ENCODE measurements around the gene STEAP1B. TPM values are rescaled to one million over a fixed set of nuclear protein-coding genes. Genes with fewer than 3 reads are reported as not detected.
"Not testable (repeated sequence)": the region's sequence is repeated elsewhere in the genome, so short reads cannot be mapped to it uniquely, and the experiment has no call there.

The STEAP1B gene
- total RNA-seq, 1 experiment from 2014 or later = 3.2 TPM

GRCh38 chr7:22507320-22507719 is 7.3 kb upstream of the STEAP1B start:
- not testable (repeated sequence) for H3K56ac ChIP-seq (ENCODE audit: insufficient read length, low read depth, low read length); H3K4me1 Mint-ChIP-seq; H2BK120ac ChIP-seq (ENCODE audit: low read depth, low read length, poor library complexity, severe bottlenecking); H3K79me1 ChIP-seq (ENCODE audit: insufficient read depth, low read depth, low read length, poor library complexity, severe bottlenecking); H3K4ac ChIP-seq (ENCODE audit: low read depth, low read length); H4K8ac ChIP-seq (replicated peaks; ENCODE audit: insufficient read length, low read depth, low read length); H4K20me1 ChIP-seq (ENCODE audit: control insufficient read depth, insufficient read depth, insufficient read length); H3K4me2 ChIP-seq (ENCODE audit: insufficient read depth, insufficient read length, low read length); H3K23me2 ChIP-seq (ENCODE audit: insufficient read length, low read depth, low read length, poor library complexity, severe bottlenecking); H3K9me3 ChIP-seq (ENCODE audit: control insufficient read depth, low read depth, low read length); H4K5ac ChIP-seq (ENCODE audit: insufficient read length, low read depth, low read length); H2AFZ ChIP-seq (ENCODE audit: low read length); H3K9ac ChIP-seq (ENCODE audit: extremely low read depth, insufficient read length, low read length); H3K18ac ChIP-seq (ENCODE audit: insufficient read length, low read depth, low read length); H3K9me3 Mint-ChIP-seq; H3K4me3 Mint-ChIP-seq; H2BK5ac ChIP-seq (ENCODE audit: insufficient read length, low read length); H3K79me2 ChIP-seq (ENCODE audit: insufficient read depth, low read length); H2BK20ac ChIP-seq (ENCODE audit: low read depth, low read length, poor library complexity, severe bottlenecking); H2BK15ac ChIP-seq (ENCODE audit: low read depth, low read length); H3K27me3 Mint-ChIP-seq (ENCODE audit: low read depth); H3K36me3 Mint-ChIP-seq (ENCODE audit: insufficient read depth in 1 of 3, low read depth in 3 of 3); DNase-seq; H4K91ac ChIP-seq (ENCODE audit: insufficient read length, low read depth, low read length); H3K14ac ChIP-seq (ENCODE audit: insufficient read depth, low read length); H3K4me1 ChIP-seq (ENCODE audit: insufficient read depth, low read length); H3T11ph ChIP-seq (ENCODE audit: low read length); H3K27ac ChIP-seq (ENCODE audit: insufficient read length, low read depth, low read length); H3K27me3 ChIP-seq (ENCODE audit: insufficient read depth, low read length); H3K27ac Mint-ChIP-seq; H3K23ac ChIP-seq (ENCODE audit: insufficient read length, low read depth, low read length); H2BK12ac ChIP-seq (ENCODE audit: insufficient read length, low read depth, low read length); H2AK5ac ChIP-seq (ENCODE audit: insufficient read length, low read length)
- WGBS (ENCODE audit: extremely low coverage, insufficient read length, low lambda C conversion rate) = no CpG with 5 or more reads among the region's 3 CpGs

GRCh38 chr7:22506316-22507020 is 6.5 kb upstream of the STEAP1B start:
- not testable (repeated sequence) for H3K27me3 ChIP-seq (ENCODE audit: insufficient read depth, low read length); H3K36me3 Mint-ChIP-seq (ENCODE audit: insufficient read depth in 1 of 3, low read depth in 3 of 3); H2AK5ac ChIP-seq (ENCODE audit: insufficient read length, low read length); H3K27me3 Mint-ChIP-seq (ENCODE audit: low read depth); H2BK12ac ChIP-seq (ENCODE audit: insufficient read length, low read depth, low read length); H3K4ac ChIP-seq (ENCODE audit: low read depth, low read length); H3K9me3 ChIP-seq (ENCODE audit: control insufficient read depth, low read depth, low read length); H4K20me1 ChIP-seq (ENCODE audit: control insufficient read depth, insufficient read depth, insufficient read length); H2BK20ac ChIP-seq (ENCODE audit: low read depth, low read length, poor library complexity, severe bottlenecking); H3K79me2 ChIP-seq (ENCODE audit: insufficient read depth, low read length); H3K4me2 ChIP-seq (ENCODE audit: insufficient read depth, insufficient read length, low read length); H3K56ac ChIP-seq (ENCODE audit: insufficient read length, low read depth, low read length); H3K14ac ChIP-seq (ENCODE audit: insufficient read depth, low read length); H3K27ac Mint-ChIP-seq; H3K4me3 Mint-ChIP-seq; H3K9me3 Mint-ChIP-seq; H3K18ac ChIP-seq (ENCODE audit: insufficient read length, low read depth, low read length); DNase-seq; H3K23ac ChIP-seq (ENCODE audit: insufficient read length, low read depth, low read length); H3K9ac ChIP-seq (ENCODE audit: extremely low read depth, insufficient read length, low read length); H4K5ac ChIP-seq (ENCODE audit: insufficient read length, low read depth, low read length); H4K91ac ChIP-seq (ENCODE audit: insufficient read length, low read depth, low read length); H2BK15ac ChIP-seq (ENCODE audit: low read depth, low read length); H3T11ph ChIP-seq (ENCODE audit: low read length); H3K23me2 ChIP-seq (ENCODE audit: insufficient read length, low read depth, low read length, poor library complexity, severe bottlenecking); H2BK120ac ChIP-seq (ENCODE audit: low read depth, low read length, poor library complexity, severe bottlenecking); H2BK5ac ChIP-seq (ENCODE audit: insufficient read length, low read length); H2AFZ ChIP-seq (ENCODE audit: low read length); H4K8ac ChIP-seq (replicated peaks; ENCODE audit: insufficient read length, low read depth, low read length); H3K79me1 ChIP-seq (ENCODE audit: insufficient read depth, low read depth, low read length, poor library complexity, severe bottlenecking); H3K27ac ChIP-seq (ENCODE audit: insufficient read length, low read depth, low read length); H3K4me1 ChIP-seq (ENCODE audit: insufficient read depth, low read length)
- no CpG with 5 or more reads among the region's 9 CpGs for WGBS (ENCODE audit: extremely low coverage, insufficient read length, low lambda C conversion rate)
- peaks cover 11 to 13% of the 10 kb centered on the region in 2 experiments for H3K4me1 Mint-ChIP-seq
